Large intestine (tissue), 3 donors: Measurements from ENCODE around the gene PSD2. TPM values are rescaled to one million over a fixed set of nuclear protein-coding genes. Genes with fewer than 3 reads are reported as not detected.
A peak's percentile ranks its signal among the peaks of the same experiment; 100 is the strongest.

Experiments
- DNase-seq, 2 donors: peaks; one replicate each; pipeline versions ENCODE4 v3.0.0 to v3.0.0-alpha.2; 2013
- H3K27ac ChIP-seq: one replicate; pipeline ENCODE4 v1.5.1; 2013; ENCODE audit warnings: low read length
- H3K27me3 ChIP-seq: 2 replicates; pipeline ENCODE4 v1.6.1; 2013; ENCODE audit warnings: low read length; ENCODE audit not compliant: control insufficient read depth, insufficient read depth
- H3K36me3 ChIP-seq: 2 replicates; pipeline ENCODE4 v1.6.1; 2013; ENCODE audit warnings: low read length; ENCODE audit not compliant: control insufficient read depth, insufficient read depth
- H3K4me1 ChIP-seq: one replicate; pipeline ENCODE4 v1.6.1; 2013; ENCODE audit warnings: low read length; ENCODE audit not compliant: control insufficient read depth, insufficient read depth
- H3K4me3 ChIP-seq: one replicate; pipeline ENCODE4 v1.5.1; 2013; ENCODE audit warnings: low read length
- H3K9me3 ChIP-seq: one replicate; pipeline ENCODE4 v1.6.1; 2013; ENCODE audit warnings: mild to moderate bottlenecking, low read depth, low read length, moderate library complexity; ENCODE audit not compliant: control insufficient read depth
- WGBS: methylation state at CpG from one replicate; pipeline ENCODE4 v1.1.5; 2013; ENCODE audit warnings: low lambda C conversion rate; ENCODE audit not compliant: insufficient coverage; 5-methylcytosine and 5-hydroxymethylcytosine counted together
- polyA plus RNA-seq: library from polyadenylated mRNA; unstranded; fragments of 120-200 nt; gene quantifications from one replicate; pipeline ENCODE4 v1.2.1, GENCODE V29; 2013

PSD2 gene
- polyA plus RNA-seq, 1 donor = 0.99 TPM

DNA sequence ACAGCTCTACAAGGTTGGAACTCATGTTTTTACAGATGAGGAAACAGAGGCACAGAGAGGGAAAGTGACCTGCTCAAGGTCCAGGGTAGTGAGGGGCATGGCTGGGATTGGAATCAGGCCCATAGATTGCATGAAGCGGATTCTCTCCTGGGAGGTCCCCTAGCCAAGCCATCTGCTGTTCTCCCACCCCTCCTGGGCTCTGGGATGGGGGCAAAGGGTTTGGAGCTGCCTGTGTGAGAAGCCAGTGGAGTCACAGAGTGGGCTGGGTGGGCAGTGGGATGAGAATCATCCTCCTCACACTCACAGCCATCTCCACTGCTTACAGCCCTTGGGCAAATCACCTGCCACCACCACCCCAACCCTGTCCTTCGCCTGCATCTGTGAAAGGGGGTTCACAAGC lies 38.6 kb upstream of the PSD2 start:
- Histone ChIP-seq H3K27me3 (peaks cover 22% of the 10 kb centered on the region), H3K4me3 (no peak overlapping the region), H3K9me3 (no peaks in the 10 kb centered on the region), H3K4me1 (peaks cover 21% of the 10 kb centered on the region), H3K27ac (no peak overlapping the region), H3K36me3 (no peaks in the 10 kb centered on the region)
- no CpG with 5 or more reads among the region's 2 CpGs for WGBS
- no peak for DNase-seq

DNA sequence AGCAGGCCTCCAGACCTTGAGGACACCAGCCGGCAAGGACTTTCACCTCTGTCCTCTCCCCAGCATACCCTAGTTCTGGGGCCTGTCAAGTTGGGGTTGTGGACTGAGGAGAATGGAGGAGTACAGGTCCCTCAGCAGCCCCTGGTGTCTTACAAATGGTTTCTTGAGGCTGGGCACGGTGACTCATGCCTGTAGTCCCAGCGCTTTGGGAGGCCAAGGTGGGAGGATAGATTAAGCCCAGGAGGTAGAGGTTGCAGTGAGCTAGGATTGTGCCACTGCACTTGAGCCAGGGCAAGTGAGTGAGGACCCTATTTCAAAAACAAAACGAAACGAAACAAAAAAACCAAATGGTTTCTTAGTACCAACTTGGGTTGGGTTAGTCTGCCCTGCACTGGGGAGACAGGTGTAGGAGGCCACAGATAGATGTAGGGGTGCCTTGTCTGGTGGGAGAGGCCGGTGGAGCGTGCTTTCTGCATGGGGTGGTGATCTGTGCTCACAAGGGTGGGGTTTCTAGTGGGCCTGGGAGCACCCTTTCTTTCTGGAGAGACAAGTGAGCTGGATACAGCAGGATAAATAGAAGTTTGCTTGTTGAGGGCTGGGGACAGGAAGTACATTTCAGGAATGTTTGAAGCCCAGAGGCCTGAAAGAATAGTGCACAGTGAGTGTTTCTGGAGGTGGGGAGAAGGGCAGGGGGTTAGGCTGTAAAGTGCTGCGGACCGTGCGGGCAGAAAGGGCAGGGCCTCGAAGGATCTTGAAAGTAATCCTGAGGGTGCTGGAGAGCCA lies 37.7 kb upstream of the PSD2 start:
- no peak overlapping the region for H3K4me3 ChIP-seq
- no peak overlapping the region for H3K27ac ChIP-seq
- H3K36me3 ChIP-seq = no peaks in the 10 kb centered on the region
- H3K9me3 ChIP-seq = no peaks in the 10 kb centered on the region
- H3K4me1 ChIP-seq = peaks cover 27% of the 10 kb centered on the region
- WGBS = no CpG with 5 or more reads among the region's 11 CpGs
- H3K27me3 ChIP-seq = peaks cover 22% of the 10 kb centered on the region
- no peak for DNase-seq

DNA sequence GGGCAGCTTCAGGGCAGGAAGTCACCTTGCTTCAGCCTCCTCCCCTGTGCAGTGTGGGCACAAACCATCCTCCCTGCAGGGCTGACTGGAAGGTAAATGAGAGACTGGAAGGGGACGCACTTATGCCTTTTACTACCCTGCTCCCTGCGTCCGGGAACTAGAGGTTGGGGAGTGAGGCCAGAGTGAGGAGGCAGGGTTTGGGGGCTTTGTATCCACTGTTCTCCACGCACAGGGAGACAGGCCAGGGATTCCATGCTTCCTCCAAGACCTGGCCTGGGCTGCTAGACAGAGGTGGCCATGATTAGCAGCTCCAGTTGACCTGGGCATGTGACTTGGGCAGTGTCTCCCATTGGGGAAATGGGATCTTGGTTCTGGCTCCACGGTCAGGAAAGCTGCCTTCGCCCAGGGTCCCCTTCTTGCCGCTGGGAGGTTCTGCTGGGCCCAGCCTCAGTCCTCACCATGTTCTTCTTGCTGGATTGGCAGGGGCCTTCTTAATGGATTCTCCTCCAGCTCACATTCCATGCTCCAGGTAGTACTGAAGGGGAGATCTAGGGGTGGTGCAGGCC lies 37.0 kb upstream of the PSD2 start:
- Histone ChIP-seq H3K36me3 (no peaks in the 10 kb centered on the region), H3K27me3 (peaks cover 27% of the 10 kb centered on the region), H3K9me3 (no peaks in the 10 kb centered on the region), H3K4me1 (peaks cover 33% of the 10 kb centered on the region), H3K27ac (no peak overlapping the region), H3K4me3 (no peak overlapping the region)
- WGBS = no CpG with 5 or more reads among the region's 7 CpGs
- no peak for DNase-seq

DNA sequence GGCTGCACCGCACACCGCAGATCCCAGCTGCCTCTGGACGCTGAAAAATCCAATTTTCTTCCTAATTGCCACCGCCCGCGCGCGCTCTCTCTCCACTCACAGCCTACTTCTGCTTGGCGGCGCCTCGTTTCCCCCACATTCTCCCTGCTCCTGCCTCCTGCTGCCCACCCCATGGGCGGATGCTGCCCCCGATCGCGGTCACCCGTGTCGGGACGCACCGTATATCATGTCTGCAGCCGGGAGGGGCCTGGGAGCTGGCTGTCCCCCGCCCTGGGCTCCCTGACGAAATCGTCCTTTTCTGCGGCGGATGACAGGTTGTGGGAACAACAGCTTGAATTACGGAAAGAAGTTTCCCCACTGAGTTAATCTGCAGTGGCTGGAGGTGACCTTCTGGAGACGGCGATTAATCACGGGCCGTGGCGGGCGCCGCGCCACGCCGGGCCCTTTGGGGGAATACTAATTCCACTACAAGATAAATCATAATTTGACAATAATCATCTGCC lies 36.3 kb upstream of the PSD2 start:
- H3K4me3 ChIP-seq = no peak overlapping the region
- H3K4me1 ChIP-seq = peaks cover 33% of the 10 kb centered on the region
- H3K27me3 ChIP-seq = peaks cover 34% of the 10 kb centered on the region
- WGBS = 100% methylated on average over 4 of the region's 36 CpGs
- H3K27ac ChIP-seq = no peak overlapping the region
- H3K9me3 ChIP-seq = peaks cover 2% of the 10 kb centered on the region
- H3K36me3 ChIP-seq = no peaks in the 10 kb centered on the region
- DNase-seq = no peak

DNA sequence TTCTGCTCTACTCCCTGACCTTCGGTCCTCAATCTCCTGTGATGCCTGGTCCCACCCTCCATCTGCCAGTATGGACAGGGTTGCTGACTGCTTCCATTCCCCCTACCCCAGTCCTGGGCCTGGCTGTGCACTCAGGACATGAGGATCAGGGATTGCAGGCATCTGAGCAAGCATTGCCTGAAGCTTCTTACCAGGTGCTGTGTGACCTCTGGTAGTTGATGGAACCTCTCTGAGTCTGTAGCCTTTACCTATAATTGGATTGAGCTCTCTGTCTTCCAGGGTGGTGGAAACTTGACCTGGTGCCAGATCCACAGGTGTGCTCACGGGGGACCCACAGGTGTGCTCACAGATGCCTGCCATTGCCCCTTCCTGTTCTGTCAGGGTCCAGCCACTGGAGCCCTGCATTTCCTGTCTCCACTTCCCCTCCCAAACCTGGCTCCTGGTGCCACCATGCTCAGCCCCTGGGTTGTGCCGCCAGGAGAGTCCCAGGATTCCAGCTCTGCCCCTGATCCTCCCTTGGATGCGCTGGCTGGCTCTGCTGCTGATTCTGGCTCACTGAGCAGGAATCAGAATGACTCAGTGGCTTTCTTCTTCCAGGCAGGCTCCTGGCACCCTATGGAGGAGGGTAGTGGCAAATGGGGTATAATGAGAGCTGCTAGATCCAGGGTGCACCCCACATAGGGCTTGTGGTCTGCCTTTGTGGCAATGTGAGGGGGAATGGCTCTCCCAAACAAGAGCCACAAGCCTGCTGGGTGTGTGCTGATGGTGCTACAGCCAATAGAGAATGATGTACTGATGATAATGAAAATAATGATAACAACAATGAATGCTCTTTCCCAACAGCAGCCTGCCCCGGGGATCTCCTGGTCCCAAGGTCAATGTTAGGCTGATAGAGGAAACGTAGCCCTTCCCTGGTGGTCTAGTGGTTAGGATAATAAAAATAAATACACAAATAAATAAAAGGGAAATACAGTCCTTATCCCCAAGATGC lies 35.2 kb upstream of the PSD2 start:
- H3K27ac ChIP-seq = no peak overlapping the region
- 6% methylated on average over 2 of the region's 6 CpGs for WGBS
- peaks cover 33% of the 10 kb centered on the region for H3K27me3 ChIP-seq
- no peaks in the 10 kb centered on the region for H3K36me3 ChIP-seq
- H3K9me3 ChIP-seq = peaks cover 2% of the 10 kb centered on the region
- DNase-seq = peak in 1 of 2 donors; percentile 66
- H3K4me1 ChIP-seq = peaks cover 33% of the 10 kb centered on the region
- no peak overlapping the region for H3K4me3 ChIP-seq

DNA sequence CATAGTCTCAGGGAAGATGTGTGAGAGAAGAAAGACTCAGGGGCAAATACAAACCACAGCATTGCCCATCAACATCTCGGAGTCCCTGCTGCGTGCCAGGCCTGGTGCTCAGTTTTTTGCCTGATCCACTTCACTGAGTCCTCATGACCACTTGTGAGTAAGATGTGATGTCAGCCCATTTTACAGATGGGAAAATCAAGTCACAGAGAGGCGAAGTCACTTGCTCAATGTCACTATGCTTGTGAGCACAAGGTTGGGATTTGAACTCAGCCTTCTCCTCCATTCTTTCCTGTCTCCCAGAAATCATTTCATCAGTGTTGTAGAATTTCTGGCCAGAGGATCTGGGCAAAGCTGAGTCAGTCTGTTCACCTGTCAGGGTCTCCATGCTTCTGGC lies 34.6 kb upstream of the PSD2 start:
- no peak for DNase-seq
- Histone ChIP-seq H3K27me3 (peaks cover 26% of the 10 kb centered on the region), H3K4me1 (peaks cover 36% of the 10 kb centered on the region), H3K36me3 (no peaks in the 10 kb centered on the region), H3K4me3 (no peak overlapping the region), H3K9me3 (peaks cover 2% of the 10 kb centered on the region), H3K27ac (no peak overlapping the region)
- no CpG with 5 or more reads among the region's 3 CpGs for WGBS

DNA sequence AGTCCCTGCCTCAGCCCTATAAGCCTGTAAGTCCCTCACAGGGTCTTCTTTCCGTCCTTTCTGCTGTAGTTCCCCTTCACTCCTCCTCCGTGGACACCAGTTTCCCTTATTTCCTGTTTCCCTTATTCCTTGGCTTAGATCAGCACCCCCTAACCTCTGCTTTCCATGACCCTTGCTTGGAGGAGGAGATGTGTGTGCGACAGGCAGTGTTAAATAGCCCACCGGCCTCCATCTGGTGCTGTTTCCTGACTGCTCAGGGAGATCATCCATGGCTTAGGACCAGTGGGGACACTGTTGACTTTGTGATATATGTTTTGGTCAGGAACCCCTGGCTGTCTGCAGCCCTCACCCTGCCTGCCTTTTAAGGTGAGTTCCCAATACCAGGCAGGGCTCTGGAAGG lies 34.1 kb upstream of the PSD2 start:
- Histone ChIP-seq H3K27ac (no peak overlapping the region), H3K4me1 (peaks cover 34% of the 10 kb centered on the region), H3K4me3 (no peak overlapping the region), H3K27me3 (peaks cover 22% of the 10 kb centered on the region), H3K9me3 (peaks cover 2% of the 10 kb centered on the region), H3K36me3 (no peaks in the 10 kb centered on the region)
- WGBS = no CpG with 5 or more reads among the region's 4 CpGs
- no peak for DNase-seq

DNA sequence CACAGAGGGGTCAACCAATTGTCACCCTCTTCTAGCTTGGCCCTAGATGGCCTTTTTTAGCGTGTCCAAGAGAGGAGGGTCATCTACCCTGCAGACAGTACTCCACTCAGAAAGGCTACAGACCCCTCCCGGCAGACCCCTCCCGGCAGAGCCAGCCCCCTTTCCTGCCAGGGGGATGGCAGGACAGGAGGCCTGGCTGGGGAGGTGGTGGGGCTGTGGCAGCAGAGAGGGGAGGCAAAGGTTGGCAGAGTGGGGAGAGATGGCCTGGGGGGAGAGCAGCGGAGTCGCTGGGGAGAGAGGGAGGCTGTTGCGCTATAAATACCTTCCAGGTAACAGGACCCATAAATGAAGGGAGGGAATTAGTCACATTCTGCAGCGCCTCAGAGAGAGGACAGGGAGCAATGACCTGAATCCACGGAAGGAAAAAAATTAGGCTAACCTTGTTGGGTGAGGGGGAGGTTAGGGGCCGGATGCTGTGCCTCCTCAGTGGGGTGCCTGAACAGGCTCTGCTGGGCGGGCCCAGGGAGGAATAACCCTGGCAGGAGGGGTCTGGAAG lies 32.9 kb upstream of the PSD2 start:
- Histone ChIP-seq H3K4me1 (peaks cover 29% of the 10 kb centered on the region), H3K27me3 (peaks cover 21% of the 10 kb centered on the region), H3K4me3 (no peak overlapping the region), H3K9me3 (peaks cover 2% of the 10 kb centered on the region), H3K36me3 (no peaks in the 10 kb centered on the region), H3K27ac (no peak overlapping the region)
- no CpG with 5 or more reads among the region's 10 CpGs for WGBS
- DNase-seq = peak; percentile 44 to 73

DNA sequence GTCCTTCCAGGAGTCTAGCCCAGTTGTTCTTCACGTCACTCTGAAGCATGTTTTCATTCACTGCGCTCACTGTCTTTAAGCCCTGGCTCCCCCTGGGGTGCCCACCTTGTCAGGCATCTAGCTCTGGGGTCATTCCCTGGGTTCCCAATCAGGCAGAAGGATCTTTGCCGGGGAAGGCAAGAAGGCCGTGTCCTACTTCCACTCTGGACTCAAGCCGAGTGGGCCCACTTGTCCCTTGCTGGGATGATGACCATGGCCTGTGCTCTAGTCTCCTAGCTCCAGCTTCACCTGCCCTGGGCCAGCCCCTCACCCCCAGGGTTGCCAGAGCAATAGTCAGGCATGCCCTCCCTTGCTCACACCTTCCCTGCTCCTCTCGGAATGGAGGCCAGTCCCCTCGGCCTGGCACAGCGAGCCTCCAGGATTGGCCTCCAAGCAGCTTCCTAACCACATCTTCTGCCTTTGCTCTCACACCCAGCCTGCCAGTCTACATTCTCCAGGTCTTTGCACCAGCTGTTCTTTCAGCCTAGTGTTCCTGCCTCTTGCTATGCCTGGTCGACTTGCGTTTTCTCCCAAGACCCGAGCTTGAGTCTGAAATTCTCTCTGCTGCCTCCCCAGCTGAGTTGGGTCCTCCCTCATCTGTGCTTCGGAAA lies 32.2 kb upstream of the PSD2 start:
- Histone ChIP-seq H3K27me3 (peaks cover 21% of the 10 kb centered on the region), H3K9me3 (peaks cover 2% of the 10 kb centered on the region), H3K4me3 (no peak overlapping the region), H3K27ac (no peak overlapping the region), H3K4me1 (peaks cover 24% of the 10 kb centered on the region), H3K36me3 (no peaks in the 10 kb centered on the region)
- 90% methylated on average over 3 of the region's 12 CpGs for WGBS
- no peak for DNase-seq
